HepG2 (cell line): Measurements from ENCODE around the gene DCTN4. TPM values are rescaled to one million over a fixed set of nuclear protein-coding genes. Genes with fewer than 3 reads are reported as not detected.

Experiments
- ATAC-seq: fragments of 200-7000 bp; cut with Tn5 transposase; 3 replicates; pipeline ENCODE4 v1.9.1; 2020; ENCODE audit warnings: mild to moderate bottlenecking, moderate library complexity
- BruUV-seq: library from RNA; stranded (reverse); fragments of 400-500 nt; replicated peaks from 2 replicates; lab custom pipeline; 2021; lab: Mats Ljungman, UMichigan
- CTCF ChIA-PET: fragments of 300-600 bp; formaldehyde crosslinking; extraction: SDS; loops from one replicate; lab custom pipeline; 2021; ENCODE audit warnings: low total read pairs, inconsistent platforms, low intra/inter-chr PET ratio; lab: Yijun Ruan, JAX
- POLR2A ChIA-PET: fragments of 350-600 bp; sonication (Branson Sonifier 250); formaldehyde crosslinking; loops from one replicate; lab custom pipeline; 2020; ENCODE audit warnings: antibody characterized with exemption, inconsistent platforms; lab: Yijun Ruan, JAX
- DNase-seq: peaks from one replicate; pipeline ENCODE4 v3.0.0-alpha.2; 2015; ENCODE audit warnings: low spot score
- FAIRE-seq: peaks from 3 replicates; lab custom pipeline; 2011; peaks lifted over from hg19 to GRCh38; lab: Jason Lieb, UNC
- H2AFZ ChIP-seq: one replicate; pipeline ENCODE4 v1.6.1; 2011; ENCODE audit warnings: low read length, inconsistent platforms
- H3K27ac ChIP-seq: fragments of 300-600 bp; 3 replicates; pipeline ENCODE4 v1.8.0; 2011; ENCODE audit warnings: mixed run types, mild to moderate bottlenecking, mixed read lengths, low read length, inconsistent platforms; ENCODE audit not compliant: insufficient read depth; ENCODE audit errors: extremely low read length
- H3K27me3 ChIP-seq, 2 experiments: fragments of 200-600 bp in 1 of 2; 2 replicates in 1 of 2; 3 replicates in 1 of 2; pipeline versions ENCODE4 v1.6.0 to v1.8.0; 2011; ENCODE audit warnings: low read length in 2 of 2, mild to moderate bottlenecking in 2 of 2, moderate library complexity in 2 of 2, inconsistent platforms in 1 of 2; ENCODE audit not compliant: insufficient read depth in 2 of 2, control insufficient read depth in 1 of 2
- H3K36me3 ChIP-seq, 2 experiments: fragments of 200-600 bp in 1 of 2; replicated peaks in 1 of 2; 2 replicates in 1 of 2; 3 replicates in 1 of 2; pipeline versions ENCODE4 v1.5.1 to v1.8.0; 2011; ENCODE audit warnings: low read length in 2 of 2, inconsistent platforms in 1 of 2; ENCODE audit not compliant: insufficient read depth in 2 of 2, control insufficient read depth in 1 of 2
- H3K4me1 ChIP-seq: 2 replicates; pipeline ENCODE4 v1.5.1; 2012; ENCODE audit warnings: low read length, inconsistent platforms; ENCODE audit not compliant: insufficient read depth
- H3K4me2 ChIP-seq: 2 replicates; pipeline ENCODE4 v1.6.0; 2011; ENCODE audit warnings: low read depth, low read length, inconsistent platforms
- H3K4me3 ChIP-seq, 3 experiments: fragments of 200-600 bp in 1 of 3; sonication (generic), shearing (Covaris generic) in 1 of 3; replicated peaks in 1 of 3; 2 replicates each; pipeline ENCODE4 v1.5.1; 2011 to 2016; ENCODE audit warnings: low read length in 3 of 3, inconsistent platforms in 2 of 3, low read depth in 2 of 3, mild to moderate bottlenecking in 2 of 3, control low read depth in 1 of 3, mixed read lengths in 1 of 3; ENCODE audit not compliant: insufficient read depth in 1 of 3
- H3K79me2 ChIP-seq: one replicate; pipeline ENCODE4 v1.6.1; 2011; ENCODE audit warnings: low read length, inconsistent platforms; ENCODE audit not compliant: insufficient read depth
- H3K9ac ChIP-seq: 2 replicates; pipeline ENCODE4 v1.6.0; 2011; ENCODE audit warnings: mild to moderate bottlenecking, low read depth, low read length, inconsistent platforms; ENCODE audit not compliant: insufficient read depth
- H3K9me3 ChIP-seq: 2 replicates; pipeline ENCODE4 v1.5.1; 2012; ENCODE audit warnings: mild to moderate bottlenecking, low read length
- H4K20me1 ChIP-seq: 2 replicates; pipeline ENCODE4 v1.6.0; 2011; ENCODE audit warnings: inconsistent platforms, mild to moderate bottlenecking, low read length, moderate library complexity; ENCODE audit not compliant: insufficient read depth
- CBX2 ChIP-seq, 2 experiments: fragments of 200-600 bp in 1 of 2; sonication (generic); formaldehyde crosslinking in 1 of 2; IDR thresholded peaks; 2 replicates each; pipeline versions ENCODE4 v1.7.0 to v1.8.1; 2018 to 2022; ENCODE audit warnings: low read depth in 2 of 2, low read length in 1 of 2, mild to moderate bottlenecking in 1 of 2, missing genetic modification reagents in 1 of 2
- DRAP1 ChIP-seq: IDR thresholded peaks from 2 replicates; pipeline ENCODE4 v1.6.1; 2016; ENCODE audit warnings: missing genetic modification reagents, missing compliant biosample characterization
- EEA1 ChIP-seq: sonication (generic); formaldehyde crosslinking; IDR thresholded peaks from 2 replicates; pipeline ENCODE4 v1.5.1; 2020; ENCODE audit warnings: mild to moderate bottlenecking, missing genetic modification reagents, borderline replicate concordance
- HIVEP1 ChIP-seq: sonication (generic); formaldehyde crosslinking; IDR thresholded peaks from 2 replicates; pipeline ENCODE4 v1.4.0; 2020; ENCODE audit warnings: mild to moderate bottlenecking, missing genetic modification reagents
- MXI1 ChIP-seq: IDR thresholded peaks from 3 replicates; pipeline ENCODE4 v1.6.1; 2012; ENCODE audit warnings: low read depth, low read length, inconsistent platforms, borderline replicate concordance
- SNAI1 ChIP-seq: sonication (generic); formaldehyde crosslinking; IDR thresholded peaks from 2 replicates; pipeline ENCODE4 v1.5.0; 2020; ENCODE audit warnings: mild to moderate bottlenecking, missing genetic modification reagents, borderline replicate concordance
- STAT5B ChIP-seq: sonication (generic); formaldehyde crosslinking; IDR thresholded peaks from 2 replicates; pipeline ENCODE4 v1.4.0; 2020; ENCODE audit warnings: missing genetic modification reagents
- TBL1XR1 ChIP-seq: fragments of 150-350 bp; IDR thresholded peaks from 2 replicates; pipeline ENCODE4 v1.6.1; 2014; ENCODE audit warnings: borderline replicate concordance, low read length; ENCODE audit not compliant: partially characterized antibody
- TFAP4 ChIP-seq: sonication (generic); IDR thresholded peaks from 2 replicates; pipeline ENCODE4 v1.6.1; 2016; ENCODE audit warnings: low read depth, borderline replicate concordance
- TP53 ChIP-seq: sonication (generic); formaldehyde crosslinking; conservative IDR thresholded peaks from 2 replicates; pipeline ENCODE4 v1.4.0; 2020; ENCODE audit warnings: missing genetic modification reagents
- ZBTB21 ChIP-seq: sonication (generic); formaldehyde crosslinking; IDR thresholded peaks from 2 replicates; pipeline ENCODE4 v1.4.0; 2020; ENCODE audit warnings: missing genetic modification reagents
- ZBTB26 ChIP-seq: IDR thresholded peaks from 2 replicates; pipeline ENCODE4 v1.6.1; 2016; ENCODE audit warnings: missing compliant biosample characterization, missing genetic modification reagents, borderline replicate concordance
- ZMYM4 ChIP-seq: sonication (generic); formaldehyde crosslinking; IDR thresholded peaks from 2 replicates; pipeline ENCODE4 v1.8.1; 2023; ENCODE audit warnings: mild to moderate bottlenecking, missing genetic modification reagents
- ZNF7 ChIP-seq: IDR thresholded peaks from 2 replicates; pipeline ENCODE4 v1.6.1; 2016; ENCODE audit warnings: missing biosample characterization, missing genetic modification reagents
- WGBS: methylation state at CpG from one replicate; pipeline ENCODE4 v1.1.6; 2017; ENCODE audit warnings: low lambda C conversion rate; 5-methylcytosine and 5-hydroxymethylcytosine counted together
- in situ Hi-C: cut with HindIII; loops from 2 replicates; pipeline ENCODE4 v1.10.0; 2017; ENCODE audit warnings: low pct_unique_long_range_greater_than_20kb; ENCODE audit not compliant: extremely low pct_ligation_motif_present
- intact Hi-C: fragments of 100-400 bp; cut with micrococcal nuclease; formaldehyde crosslinking; loops from one replicate; pipeline ENCODE4 v1.10.0; 2022; ENCODE audit not compliant: unreplicated experiment
- polyA plus RNA-seq, 8 experiments: library from polyadenylated mRNA; depleted of rRNA in 3 of 8; stranded (reverse) in 7 of 8; unstranded in 1 of 8; fragments of >200 nt; fragmentation: Illumina TruSeq in 4 of 8; extraction: Trizol in 4 of 8; gene quantifications; 2 replicates each; pipeline versions ENCODE4 v1.2.1 to v1.2.3, GENCODE V29; 2011 to 2016; ENCODE audit warnings: low read depth in 4 of 8, missing spikeins in 1 of 8, mixed read lengths in 1 of 8; ENCODE audit not compliant: insufficient read depth in 1 of 8
- total RNA-seq, 5 experiments: library from RNA; depleted of rRNA; stranded (reverse); fragments of >200 nt; fragmentation: Illumina TruSeq; extraction: Trizol; gene quantifications; 2 replicates each; pipeline ENCODE4 v1.2.3, GENCODE V29; 2016; ENCODE audit warnings: low read depth in 1 of 5

Gene DCTN4
- total and polyA plus RNA-seq, 2 of the 13 experiments (the other 11 are each of a cell fraction or from before 2014, with no cell fraction given), result 24.1 to 26.9 TPM

- H3K4me3 ChIP-seq, result no peak overlapping the region
- no peak overlapping the region for H2AFZ ChIP-seq
- in situ Hi-C loops, result loop anchor here (25.0 kb wide), 1 partner anchor 201 kb away; no protein-coding TSS in a partner anchor
- POLR2A ChIA-PET, result interaction anchor here (1.4 kb wide), 1 partner anchor 38 kb away, joined by 3 read pairs; the partner anchor contains the start of gene RBM22
- H3K27me3 ChIP-seq, result peaks cover 4 to 35% of the 10 kb centered on the region in 2 experiments; a peak in 4 of 5 replicates
- no peaks in the 10 kb centered on the region for H3K36me3 ChIP-seq
- no peak for DNase-seq
- no TSS peak for BruUV-seq
- H3K9me3 ChIP-seq, result no peaks in the 10 kb centered on the region
- TF ChIP-seq ZNF7 (CRISPR knock-in tag) (no peak), MXI1 (no peak), TFAP4 (no peak), HIVEP1 (no peak)
- H3K9ac ChIP-seq, result no peak overlapping the region
- no peak overlapping the region for H3K4me2 ChIP-seq
- 11% methylated on average over 4 of the region's 4 CpGs for WGBS
- CTCF ChIA-PET, result no interaction called here
- no peak overlapping the region for H3K27ac ChIP-seq
- intact Hi-C loops, result no loop called here
- no peaks in the 10 kb centered on the region for H4K20me1 ChIP-seq
- peaks cover 1% of the 10 kb centered on the region for H3K4me1 ChIP-seq
- no peaks in the 10 kb centered on the region for H3K79me2 ChIP-seq
- ATAC-seq, result peak; percentile 38; the same call in 1 of the 3 replicates
- FAIRE-seq, result no peak
Measured at GRCh38 chr5:150662731-150663516, 95.9 kb downstream of the DCTN4 start.

GRCh38 chr5:150661821-150662596, 96.8 kb downstream of the DCTN4 start:
- H4K20me1 ChIP-seq, result no peaks in the 10 kb centered on the region
- no TSS peak for BruUV-seq
- no peak overlapping the region for H3K9ac ChIP-seq
- H3K4me2 ChIP-seq, result no peak overlapping the region
- no peaks in the 10 kb centered on the region for H3K36me3 ChIP-seq
- H3K9me3 ChIP-seq, result no peaks in the 10 kb centered on the region
- peaks cover 10% of the 10 kb centered on the region for H3K4me1 ChIP-seq
- DNase-seq, result no peak
- ChIA-PET CTCF (no interaction called here), POLR2A (no interaction called here)
- no peak overlapping the region for H3K4me3 ChIP-seq
- 18% methylated on average over 10 of the region's 10 CpGs for WGBS
- FAIRE-seq, result no peak
- no peak for ATAC-seq
- peaks cover 4 to 30% of the 10 kb centered on the region in 2 experiments; a peak in 4 of 5 replicates for H3K27me3 ChIP-seq
- no peak overlapping the region for H3K27ac ChIP-seq
- H3K79me2 ChIP-seq, result no peaks in the 10 kb centered on the region
- H2AFZ ChIP-seq, result no peak overlapping the region
- intact Hi-C loops (no loop called here), in situ Hi-C loops (loop anchor here (25.0 kb wide), 1 partner anchor 200 kb away; no protein-coding TSS in a partner anchor)
- no peak for TF ChIP-seq EEA1
- TF ChIP-seq DRAP1, result no peak
- TF ChIP-seq ZMYM4 (CRISPR knock-in tag), result no peak
- no peak for TF ChIP-seq TP53
- no peak for TF ChIP-seq SNAI1 (CRISPR knock-in tag)
- TF ChIP-seq TBL1XR1, result no peak
- no peak for TF ChIP-seq ZBTB26
- no peak for TF ChIP-seq ZBTB21 (CRISPR knock-in tag)
- TF ChIP-seq STAT5B (CRISPR knock-in tag), result no peak
- TF ChIP-seq CBX2 (IDR thresholded peaks at IDR 0.05; ENCODE audit: low read depth, low read length), result no peak
- no peak for TF ChIP-seq CBX2 (CRISPR knock-in tag; IDR thresholded peaks at IDR 0.05; ENCODE audit: low read depth)
